HCT116 (cell line): ENCODE measurements around the gene SNX25. TPM values are rescaled to one million over a fixed set of nuclear protein-coding genes. Genes with fewer than 3 reads are reported as not detected.

Experiments used
- ATAC-seq: fragments of 200-7000 bp; cut with Tn5 transposase; 2 replicates; pipeline ENCODE4 v1.9.1; 2020; ENCODE audit warnings: mild to moderate bottlenecking, moderate library complexity
- BruUV-seq: library from RNA; stranded (reverse); fragments of 400-500 nt; replicated peaks from 2 replicates; lab custom pipeline; 2021; lab: Mats Ljungman, UMichigan
- CTCF ChIA-PET: fragments of 300-600 bp; sonication (Branson Sonifier 250); formaldehyde crosslinking; loops from one replicate; lab custom pipeline; 2021; ENCODE audit warnings: antibody characterized with exemption; lab: Charles Lee
- POLR2A ChIA-PET: fragments of 300-600, 350-600 bp; sonication (Branson Sonifier 250); formaldehyde crosslinking; loops from one replicate; lab custom pipeline; 2021; ENCODE audit warnings: antibody characterized with exemption; lab: Charles Lee
- RAD21 ChIA-PET, 2 experiments: fragments of 300-600 bp; sonication (Branson Sonifier 250); formaldehyde crosslinking; loops; one replicate each; lab custom pipeline; 2023; ENCODE audit warnings: low total read pairs in 2 of 2; ENCODE audit not compliant: uncharacterized antibody in 2 of 2, unreplicated experiment in 2 of 2, low non-redundant PET in 1 of 2; lab: Charles Lee
- DNase-seq: peaks from one replicate; pipeline ENCODE4 v3.0.0-alpha.2; 2010; ENCODE audit warnings: low read depth, low spot score
- H2AFZ ChIP-seq: fragments of 200-600 bp; shearing (Covaris generic), sonication (generic); 2 replicates; pipeline ENCODE4 v1.6.1; 2017; ENCODE audit warnings: low read depth, mixed run types, mixed read lengths, antibody characterized with exemption, low read length; ENCODE audit not compliant: poor library complexity, severe bottlenecking
- H3K27ac ChIP-seq: 2 replicates; pipeline ENCODE4 v1.5.1; 2012; ENCODE audit warnings: low read depth, low read length
- H3K27me3 ChIP-seq: fragments of 200-600 bp; sonication (generic); 2 replicates; pipeline ENCODE4 v1.6.1; 2016; ENCODE audit warnings: mixed run types, low read length, mixed read lengths; ENCODE audit not compliant: insufficient read depth
- H3K36me3 ChIP-seq, 2 experiments: fragments of 200-500 bp in 1 of 2; fragments of 200-600 bp in 1 of 2; sonication (Bioruptor generic) in 1 of 2; sonication (generic) in 1 of 2; 2 replicates each; pipeline versions ENCODE4 v1.5.1 to v1.6.1; 2014 to 2016; ENCODE audit warnings: low read length in 2 of 2, inconsistent platforms in 1 of 2, mixed read lengths in 1 of 2, mixed run types in 1 of 2; ENCODE audit not compliant: insufficient read depth in 2 of 2, control insufficient read depth in 1 of 2
- H3K4me1 ChIP-seq, 2 experiments: fragments of 200-600 bp in 1 of 2; sonication (generic) in 1 of 2; 2 replicates each; pipeline versions ENCODE4 v1.5.1 to v1.6.1; 2012 to 2017; ENCODE audit warnings: low read length in 2 of 2, inconsistent platforms in 1 of 2, mild to moderate bottlenecking in 1 of 2, mixed read lengths in 1 of 2, mixed run types in 1 of 2, moderate library complexity in 1 of 2; ENCODE audit not compliant: insufficient read depth in 2 of 2, control insufficient read depth in 1 of 2
- H3K4me2 ChIP-seq: fragments of 200-600 bp; sonication (generic); 2 replicates; pipeline ENCODE4 v1.6.1; 2017; ENCODE audit warnings: mixed run types, low read length, mixed read lengths
- H3K4me3 ChIP-seq, 2 experiments: fragments of 200-600 bp in 1 of 2; sonication (generic) in 1 of 2; replicated peaks in 1 of 2; 2 replicates each; pipeline ENCODE4 v1.5.1; 2011 to 2016; ENCODE audit warnings: low read length in 2 of 2, control low read depth in 1 of 2, low read depth in 1 of 2, mild to moderate bottlenecking in 1 of 2, mixed read lengths in 1 of 2, mixed run types in 1 of 2
- H3K79me2 ChIP-seq: fragments of 200-600 bp; sonication (generic); 2 replicates; pipeline ENCODE4 v1.6.1; 2017; ENCODE audit warnings: mild to moderate bottlenecking, mixed run types, low read length, moderate library complexity, mixed read lengths; ENCODE audit not compliant: insufficient read depth
- H3K9ac ChIP-seq: fragments of 200-600 bp; sonication (generic); 2 replicates; pipeline ENCODE4 v1.6.1; 2016; ENCODE audit warnings: low read length, mixed read lengths
- H3K9me2 ChIP-seq: fragments of 200-600 bp; sonication (generic), shearing (Covaris generic); 2 replicates; pipeline ENCODE4 v1.6.1; 2017; ENCODE audit warnings: mixed run types, mild to moderate bottlenecking, moderate library complexity; ENCODE audit not compliant: insufficient read depth
- H3K9me3 ChIP-seq, 2 experiments: fragments of 200-500 bp in 1 of 2; fragments of 200-600 bp in 1 of 2; sonication (Bioruptor generic) in 1 of 2; sonication (generic) in 1 of 2; 2 replicates each; pipeline ENCODE4 v1.6.1; 2014 to 2017; ENCODE audit warnings: low read length in 2 of 2, mixed read lengths in 2 of 2, inconsistent platforms in 1 of 2, low read depth in 1 of 2, mild to moderate bottlenecking in 1 of 2, mixed run types in 1 of 2, moderate library complexity in 1 of 2; ENCODE audit not compliant: control insufficient read depth in 1 of 2, insufficient read depth in 1 of 2
- H4K20me1 ChIP-seq: fragments of 200-600 bp; sonication (generic), shearing (Covaris generic); 2 replicates; pipeline ENCODE4 v1.6.1; 2017; ENCODE audit warnings: mixed run types, mild to moderate bottlenecking, moderate library complexity; ENCODE audit not compliant: insufficient read depth
- ATF3 ChIP-seq: IDR thresholded peaks from 2 replicates; pipeline ENCODE4 v1.6.1; 2012
- CBX3 ChIP-seq: IDR thresholded peaks from 2 replicates; pipeline ENCODE4 v1.6.1; 2012; ENCODE audit warnings: low read depth
- CEBPB ChIP-seq: IDR thresholded peaks from 2 replicates; pipeline ENCODE4 v1.6.1; 2012; ENCODE audit warnings: low read depth
- EZH2 ChIP-seq: fragments of 200-600 bp; sonication (generic); IDR thresholded peaks from 2 replicates; pipeline ENCODE4 v1.6.1; 2017; ENCODE audit warnings: antibody characterized with exemption, mixed run types
- FOSL1 ChIP-seq: IDR thresholded peaks from 2 replicates; pipeline ENCODE4 v1.6.1; 2012; ENCODE audit warnings: low read depth
- RAD21 ChIP-seq: IDR thresholded peaks from 2 replicates; pipeline ENCODE4 v1.6.1; 2012; ENCODE audit warnings: low read depth, mild to moderate bottlenecking
- REST ChIP-seq: IDR thresholded peaks from 2 replicates; pipeline ENCODE4 v1.6.1; 2012; ENCODE audit warnings: low read depth
- SIN3A ChIP-seq: IDR thresholded peaks from 2 replicates; pipeline ENCODE4 v1.6.1; 2012; ENCODE audit warnings: low read depth
- SRF ChIP-seq: IDR thresholded peaks from 2 replicates; pipeline ENCODE4 v1.6.1; 2012; ENCODE audit warnings: low read depth
- YY1 ChIP-seq: IDR thresholded peaks from 2 replicates; pipeline ENCODE4 v1.6.1; 2011; ENCODE audit warnings: low read length, low read depth, moderate library complexity, mild to moderate bottlenecking; ENCODE audit not compliant: insufficient replicate concordance; ENCODE audit errors: extremely low read depth
- ZFX ChIP-seq: fragments of 450-650 bp; IDR thresholded peaks from 2 replicates; pipeline ENCODE4 v1.6.1; 2017
- intact Hi-C: fragments of 100-400 bp; cut with micrococcal nuclease; formaldehyde crosslinking; loops from 2 replicates; pipeline ENCODE4 v1.10.0; 2022
- total RNA-seq: library from RNA; stranded (reverse); gene quantifications from one replicate; pipeline ENCODE4 v1.2.1, GENCODE V29; 2021; ENCODE audit not compliant: unreplicated experiment
- TF ChIP-seq, protein P1 (sequence below): IDR thresholded peaks from 2 replicates; pipeline ENCODE4 v1.6.1; 2011; ENCODE audit warnings: mild to moderate bottlenecking, low read length, moderate library complexity; ENCODE audit not compliant: insufficient replicate concordance; ENCODE audit errors: extremely low read depth
- TF ChIP-seq, protein P2 (sequence below): IDR thresholded peaks from 2 replicates; pipeline ENCODE4 v1.6.1; 2012

The SNX25 gene
- total RNA-seq, 1 experiment from 2014 or later, result 20.9 TPM

- Histone ChIP-seq H3K9me2 (no peaks in the 10 kb centered on the region), H3K79me2 (no peaks in the 10 kb centered on the region), H3K27me3 (no peaks in the 10 kb centered on the region), H2AFZ (no peak overlapping the region), H3K9ac (no peak overlapping the region), H3K36me3 (no peaks in the 10 kb centered on the region), H4K20me1 (no peaks in the 10 kb centered on the region), H3K4me1 (peaks cover 0 to 8% of the 10 kb centered on the region in 2 experiments; a peak in 2 of 4 replicates), H3K4me3 (no peak overlapping the region), H3K27ac (no peak overlapping the region), H3K9me3 (no peaks in the 10 kb centered on the region), H3K4me2 (no peak overlapping the region)
- RAD21 ChIA-PET, result no interaction called here
- POLR2A ChIA-PET, result interaction anchor here (0.7 kb wide), 1 partner anchor 16 kb away, joined by 4 read pairs; no protein-coding TSS in a partner anchor
- no peak for DNase-seq
- TF ChIP-seq YY1 (no peak), ZFX (no peak), CBX3 (no peak), CEBPB (no peak), FOSL1 (no peak), EZH2 (no peak), RAD21 (no peak), SRF (no peak)
- TF ChIP-seq, protein P1, sequence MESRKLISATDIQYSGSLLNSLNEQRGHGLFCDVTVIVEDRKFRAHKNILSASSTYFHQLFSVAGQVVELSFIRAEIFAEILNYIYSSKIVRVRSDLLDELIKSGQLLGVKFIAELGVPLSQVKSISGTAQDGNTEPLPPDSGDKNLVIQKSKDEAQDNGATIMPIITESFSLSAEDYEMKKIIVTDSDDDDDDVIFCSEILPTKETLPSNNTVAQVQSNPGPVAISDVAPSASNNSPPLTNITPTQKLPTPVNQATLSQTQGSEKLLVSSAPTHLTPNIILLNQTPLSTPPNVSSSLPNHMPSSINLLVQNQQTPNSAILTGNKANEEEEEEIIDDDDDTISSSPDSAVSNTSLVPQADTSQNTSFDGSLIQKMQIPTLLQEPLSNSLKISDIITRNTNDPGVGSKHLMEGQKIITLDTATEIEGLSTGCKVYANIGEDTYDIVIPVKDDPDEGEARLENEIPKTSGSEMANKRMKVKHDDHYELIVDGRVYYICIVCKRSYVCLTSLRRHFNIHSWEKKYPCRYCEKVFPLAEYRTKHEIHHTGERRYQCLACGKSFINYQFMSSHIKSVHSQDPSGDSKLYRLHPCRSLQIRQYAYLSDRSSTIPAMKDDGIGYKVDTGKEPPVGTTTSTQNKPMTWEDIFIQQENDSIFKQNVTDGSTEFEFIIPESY, result no peak
- intact Hi-C loops, result no loop called here
- BruUV-seq, result no TSS peak
- no peak for ATAC-seq
- CTCF ChIA-PET, result no interaction called here
Observed at GRCh38 chr4:185363251-185363650, 153.9 kb downstream of the SNX25 start.

GRCh38 chr4:185364886-185365285 is 155.5 kb downstream of the SNX25 start:
- H3K9me2 ChIP-seq, result no peaks in the 10 kb centered on the region
- intact Hi-C loops, result no loop called here
- ChIA-PET CTCF (no interaction called here), RAD21 (no interaction called here), POLR2A (no interaction called here)
- BruUV-seq, result no TSS peak
- DNase-seq (no peak), ATAC-seq (no peak)
- no peak overlapping the region for H2AFZ ChIP-seq
- H3K4me3 ChIP-seq, result no peak overlapping the region
- no peaks in the 10 kb centered on the region for H3K4me1 ChIP-seq
- H3K27ac ChIP-seq, result no peak overlapping the region
- H3K9me3 ChIP-seq, result no peaks in the 10 kb centered on the region
- no peaks in the 10 kb centered on the region for H3K27me3 ChIP-seq
- no peak overlapping the region for H3K4me2 ChIP-seq
- H3K79me2 ChIP-seq, result no peaks in the 10 kb centered on the region
- TF ChIP-seq, protein P1, result no peak
- TF ChIP-seq RAD21 (no peak), REST (no peak), ATF3 (no peak), SIN3A (no peak)
- TF ChIP-seq, protein P2, sequence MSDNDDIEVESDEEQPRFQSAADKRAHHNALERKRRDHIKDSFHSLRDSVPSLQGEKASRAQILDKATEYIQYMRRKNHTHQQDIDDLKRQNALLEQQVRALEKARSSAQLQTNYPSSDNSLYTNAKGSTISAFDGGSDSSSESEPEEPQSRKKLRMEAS, result no peak
- H3K36me3 ChIP-seq, result no peaks in the 10 kb centered on the region
- H4K20me1 ChIP-seq, result no peaks in the 10 kb centered on the region
- H3K9ac ChIP-seq, result no peak overlapping the region
